Spleen (tissue), 11 donors: ENCODE data around the gene TOR1A. TPM values are rescaled to one million over a fixed set of nuclear protein-coding genes. Genes with fewer than 3 reads are reported as not detected.

Source experiments
- DNase-seq: peaks from one replicate; pipeline ENCODE4 v3.0.0-alpha.2; 2020
- H3K27ac ChIP-seq, 8 donors: fragments of 200-600 bp; sonication (generic) in 7 of 8; 1 replicate in 4 of 8; 2 replicates in 4 of 8; pipeline versions ENCODE4 v1.5.0 to v1.8.0; 2016 to 2021; ENCODE audit warnings: inconsistent platforms in 4 of 8, mild to moderate bottlenecking in 4 of 8, moderate library complexity in 1 of 8
- H3K27me3 ChIP-seq, 7 donors: fragments of 200-600 bp; sonication (generic) in 6 of 7; replicated peaks in 1 of 7; 1 replicate in 4 of 7; 2 replicates in 3 of 7; pipeline versions ENCODE4 v1.5.0 to v1.8.0; 2016 to 2021; ENCODE audit warnings: inconsistent platforms in 3 of 7, mild to moderate bottlenecking in 1 of 7
- H3K36me3 ChIP-seq, 6 donors: fragments of 200-600 bp; sonication (generic) in 5 of 6; 1 replicate in 4 of 6; 2 replicates in 2 of 6; pipeline versions ENCODE4 v1.5.0 to v1.8.0; 2016 to 2021; ENCODE audit warnings: inconsistent platforms in 2 of 6
- H3K4me1 ChIP-seq, 6 donors: fragments of 200-600 bp; sonication (generic) in 5 of 6; 1 replicate in 3 of 6; 2 replicates in 3 of 6; pipeline versions ENCODE4 v1.5.0 to v1.8.0; 2016 to 2021; ENCODE audit warnings: inconsistent platforms in 3 of 6
- H3K4me3 ChIP-seq, 8 donors: fragments of 200-600 bp; sonication (generic) in 7 of 8; 1 replicate in 4 of 8; 2 replicates in 4 of 8; pipeline versions ENCODE4 v1.5.0 to v1.8.0; 2016 to 2021; ENCODE audit warnings: inconsistent platforms in 4 of 8, mild to moderate bottlenecking in 4 of 8, moderate library complexity in 2 of 8
- H3K9me3 ChIP-seq, 8 donors: fragments of 200-600 bp; sonication (generic) in 7 of 8; 1 replicate in 4 of 8; 2 replicates in 4 of 8; pipeline versions ENCODE4 v1.5.0 to v1.8.0; 2016 to 2021; ENCODE audit warnings: inconsistent platforms in 4 of 8
- CTCF ChIP-seq, 11 experiments: fragments of 200-600 bp in 7 of 11; fragments of 450-650 bp in 4 of 11; sonication (generic) in 4 of 11; IDR thresholded peaks in 8 of 11; conservative IDR thresholded peaks in 3 of 11; 1 replicate in 7 of 11; 2 replicates in 4 of 11; pipeline versions ENCODE4 v1.4.0 to v1.8.0; 2016 to 2021; ENCODE audit warnings: antibody characterized with exemption in 11 of 11, inconsistent platforms in 4 of 11, mild to moderate bottlenecking in 1 of 11
- POLR2A ChIP-seq, 3 donors: fragments of 450-650 bp; IDR thresholded peaks; one replicate each; pipeline ENCODE4 v1.5.1; 2017; ENCODE audit warnings: antibody characterized with exemption in 3 of 3, mild to moderate bottlenecking in 1 of 3
- POLR2AphosphoS5 ChIP-seq, 3 donors: sonication (generic); formaldehyde crosslinking; IDR thresholded peaks; one replicate each; pipeline ENCODE4 v1.5.1; 2017; ENCODE audit warnings: antibody characterized with exemption in 3 of 3
- WGBS, 5 donors: extraction: QIAGEN DNeasy Blood & Tissue Kit in 3 of 5; methylation state at CpG; one replicate each; pipeline versions ENCODE4 v1.1.5 to v1.1.7; 2013 to 2018; 5-methylcytosine and 5-hydroxymethylcytosine counted together
- intact Hi-C: fragments of 100-400 bp; cut with DNase I; formaldehyde crosslinking; loops from one replicate; pipeline ENCODE4 v1.15.0; 2023; ENCODE audit warnings: low total_unique reads
- polyA plus RNA-seq, 3 donors: library from polyadenylated mRNA; stranded (reverse); fragments of 200-250 nt; gene quantifications; one replicate each; pipeline ENCODE4 v1.2.1, GENCODE V29; 2013
- total RNA-seq, 7 donors: library from RNA; depleted of rRNA in 3 of 7; stranded (reverse); fragments of >200 nt in 3 of 7; fragmentation: NEBNext Ultra II Directional in 4 of 7; extraction: Animal tissue kit (Norgen Biotek cat#: 25700) in 4 of 7; gene quantifications; one replicate each; pipeline versions ENCODE4 v1.1.0 to v1.2.1, GENCODE V29; 2016 to 2021
- donor health status: healthy with polysubstance abuse.
- donor health status: DM: no; HTN: no; CAD: no; lungs with moderate emphysema.
- donor health status: DM: no; HTN: no; CAD: no.
- donor health status: Bipolar disorder and iron deficiency.
- donor health status: healthy.
- donor health status: DM: no; HTN: no; CAD: no.
- donor health status: DM: yes; HTN: yes; CAD: no.

Gene TOR1A
- total and polyA plus RNA-seq, 10 donors, result 13.3 to 49.5 (median 31.4) TPM

- no peak for TF ChIP-seq POLR2AphosphoS5 (IDR thresholded peaks at IDR 0.05)
- Histone ChIP-seq H3K4me1 (peaks cover 26 to 65% (median 53%) of the 10 kb centered on the region in 6 donors), H3K27me3 (no peaks in the 10 kb centered on the region), H3K9me3 (no peaks in the 10 kb centered on the region), H3K27ac (peak overlapping the region; percentile 89 to 95 (median 92)), H3K36me3 (peaks cover 0 to 52% (median 34%) of the 10 kb centered on the region in 6 donors), H3K4me3 (peak overlapping the region; percentile 58 to 97 (median 94))
- WGBS, 5 donors, result 2 to 3% (median 2%) methylated on average over 26 to 32 of the region's 32 CpGs
- intact Hi-C loops, result no loop called here
- peak; percentile 87 for DNase-seq
Observed at GRCh38 chr9:129834489-129835127, 10.7 kb upstream of the TOR1A start.

- no peak for DNase-seq
- Histone ChIP-seq H3K27ac (no peak overlapping the region), H3K9me3 (no peaks in the 10 kb centered on the region), H3K4me3 (no peak overlapping the region), H3K27me3 (no peaks in the 10 kb centered on the region), H3K36me3 (peaks cover 0 to 69% (median 50%) of the 10 kb centered on the region in 6 donors), H3K4me1 (peaks cover 23 to 49% (median 36%) of the 10 kb centered on the region in 6 donors)
- intact Hi-C loops, result no loop called here
- no peak for TF ChIP-seq CTCF (IDR thresholded peaks at IDR 0.05 in 8 of 11, conservative IDR thresholded peaks at IDR 0.05 in 3 of 11)
- no peak for TF ChIP-seq POLR2AphosphoS5 (IDR thresholded peaks at IDR 0.05)
- no peak for TF ChIP-seq POLR2A (IDR thresholded peaks at IDR 0.05)
- WGBS, 5 donors, result 88 to 96% (median 93%) methylated on average over 1 of the region's 1 CpG
Observed at GRCh38 chr9:129832982-129833381, 9.0 kb upstream of the TOR1A start.

GRCh38 chr9:129828969-129829368, 5.0 kb upstream of the TOR1A start:
- WGBS, 5 donors, result 95 to 97% (median 96%) methylated on average over 10 of the region's 10 CpGs
- peaks cover 0 to 75% (median 62%) of the 10 kb centered on the region in 6 donors for H3K36me3 ChIP-seq

GRCh38 chr9:129828051-129828450, 4.1 kb upstream of the TOR1A start:
- TF ChIP-seq CTCF (IDR thresholded peaks at IDR 0.05 in 8 of 11, conservative IDR thresholded peaks at IDR 0.05 in 3 of 11) (no peak), POLR2A (IDR thresholded peaks at IDR 0.05) (no peak), POLR2AphosphoS5 (IDR thresholded peaks at IDR 0.05) (no peak)
- Histone ChIP-seq H3K27ac (no peak overlapping the region), H3K4me1 (peaks cover 0 to 14% (median 7%) of the 10 kb centered on the region in 6 donors), H3K27me3 (no peaks in the 10 kb centered on the region), H3K4me3 (no peak overlapping the region), H3K36me3 (peaks cover 0 to 68% (median 61%) of the 10 kb centered on the region in 6 donors), H3K9me3 (no peaks in the 10 kb centered on the region)
- 73 to 87% (median 78%) methylated on average over 9 of the region's 9 CpGs for WGBS, 5 donors
- no peak for DNase-seq
- intact Hi-C loops, result no loop called here

More at GRCh38 chr9:129828969-129829368, 5.0 kb upstream of the TOR1A start:
- DNase-seq, result no peak
- Histone ChIP-seq H3K9me3 (no peaks in the 10 kb centered on the region), H3K27ac (no peak overlapping the region), H3K4me1 (peaks cover 7 to 20% (median 13%) of the 10 kb centered on the region in 6 donors), H3K27me3 (no peaks in the 10 kb centered on the region), H3K4me3 (no peak overlapping the region)
- TF ChIP-seq POLR2AphosphoS5 (IDR thresholded peaks at IDR 0.05) (peak in 1 of 3 donors; percentile 22), POLR2A (IDR thresholded peaks at IDR 0.05) (no peak)
- intact Hi-C loops, result no loop called here

- Histone ChIP-seq H3K36me3 (peaks cover 0 to 66% (median 60%) of the 10 kb centered on the region in 6 donors), H3K4me1 (peaks cover 8 to 21% (median 15%) of the 10 kb centered on the region in 6 donors), H3K27me3 (no peaks in the 10 kb centered on the region), H3K4me3 (no peak overlapping the region), H3K27ac (no peak overlapping the region), H3K9me3 (no peaks in the 10 kb centered on the region)
- intact Hi-C loops, result no loop called here
- 77 to 95% (median 83%) methylated on average over 1 of the region's 1 CpG for WGBS, 5 donors
- TF ChIP-seq POLR2AphosphoS5 (IDR thresholded peaks at IDR 0.05) (no peak), CTCF (IDR thresholded peaks at IDR 0.05 in 8 of 11, conservative IDR thresholded peaks at IDR 0.05 in 3 of 11) (no peak), POLR2A (IDR thresholded peaks at IDR 0.05) (no peak)
- DNase-seq, result no peak
Observed at GRCh38 chr9:129826759-129827158, 2.8 kb upstream of the TOR1A start.
